A673 (cell line): ENCODE measurements around the gene LRRC4C. TPM values are rescaled to one million over a fixed set of nuclear protein-coding genes. Genes with fewer than 3 reads are reported as not detected.

Source experiments
- BruUV-seq: library from RNA; stranded (reverse); fragments of 400-500 nt; replicated peaks from 2 replicates; lab custom pipeline; 2021; lab: Mats Ljungman, UMichigan
- CTCF ChIA-PET: fragments of 300-600 bp; sonication (Branson Sonifier 250); formaldehyde crosslinking; loops from one replicate; lab custom pipeline; 2022; ENCODE audit warnings: antibody characterized with exemption; lab: Charles Lee
- POLR2A ChIA-PET: fragments of 300-600 bp; sonication (Branson Sonifier 250); formaldehyde crosslinking; loops from one replicate; lab custom pipeline; 2022; ENCODE audit warnings: antibody characterized with exemption; ENCODE audit not compliant: low non-redundant PET; lab: Charles Lee
- DNase-seq: peaks from one replicate; pipeline ENCODE4 v3.0.0-alpha.2; 2015; ENCODE audit warnings: low spot score
- H3K27ac ChIP-seq: fragments of 200-600 bp; sonication (generic); 2 replicates; pipeline ENCODE4 v1.5.1; 2016; ENCODE audit warnings: mixed run types, low read depth, mild to moderate bottlenecking, mixed read lengths, antibody characterized with exemption, low read length; ENCODE audit not compliant: poor library complexity, severe bottlenecking
- H3K27me3 ChIP-seq: fragments of 200-600 bp; sonication (generic); replicated peaks from 2 replicates; pipeline ENCODE4 v1.6.1; 2017; ENCODE audit warnings: mixed run types, low read depth, mild to moderate bottlenecking, mixed read lengths, antibody characterized with exemption, low read length; ENCODE audit not compliant: insufficient read depth, poor library complexity
- H3K36me3 ChIP-seq: fragments of 200-600 bp; sonication (generic); 2 replicates; pipeline ENCODE4 v1.6.1; 2016; ENCODE audit warnings: mixed run types, mild to moderate bottlenecking, mixed read lengths, antibody characterized with exemption, low read length; ENCODE audit not compliant: insufficient read depth, poor library complexity, severe bottlenecking
- H3K4me1 ChIP-seq: fragments of 200-600 bp; sonication (generic); 2 replicates; pipeline ENCODE4 v1.6.1; 2017; ENCODE audit warnings: mixed run types, mild to moderate bottlenecking, mixed read lengths, antibody characterized with exemption, low read length; ENCODE audit not compliant: insufficient read depth, poor library complexity, severe bottlenecking
- H3K4me3 ChIP-seq: fragments of 200-600 bp; sonication (generic); 2 replicates; pipeline ENCODE4 v1.5.1; 2016; ENCODE audit warnings: low read depth, mixed run types, mild to moderate bottlenecking, mixed read lengths, low read length; ENCODE audit not compliant: poor library complexity, severe bottlenecking
- H3K9me3 ChIP-seq: fragments of 200-600 bp; sonication (generic); 2 replicates; pipeline ENCODE4 v1.6.1; 2016; ENCODE audit warnings: mixed run types, low read depth, mild to moderate bottlenecking, mixed read lengths, antibody characterized with exemption, low read length; ENCODE audit not compliant: poor library complexity, severe bottlenecking
- CTCF ChIP-seq: fragments of 300-800, 200-600 bp; sonication (generic); conservative IDR thresholded peaks from 2 replicates; pipeline ENCODE4 v1.5.1; 2017; ENCODE audit warnings: low read depth, mild to moderate bottlenecking, antibody characterized with exemption, low read length, moderate library complexity, mixed read lengths
- EZH2 ChIP-seq: fragments of 200-600 bp; sonication (generic); IDR thresholded peaks from 2 replicates; pipeline ENCODE4 v1.6.1; 2017; ENCODE audit warnings: borderline replicate concordance, low read depth, mild to moderate bottlenecking, mixed read lengths, antibody characterized with exemption, low read length; ENCODE audit not compliant: poor library complexity, severe bottlenecking
- intact Hi-C: fragments of 100-400 bp; cut with micrococcal nuclease; formaldehyde crosslinking; loops from one replicate; pipeline ENCODE4 v1.10.0; 2022; ENCODE audit not compliant: unreplicated experiment
- total RNA-seq: library from RNA; stranded (reverse); gene quantifications from 2 replicates; pipeline ENCODE4 v1.2.3, GENCODE V29; 2021

LRRC4C gene
- total RNA-seq, 1 experiment from 2014 or later: 38.3 TPM

GRCh38 chr11:40080434-40080833, 1379.0 kb downstream of the LRRC4C start:
- Histone ChIP-seq H3K36me3 (no peaks in the 10 kb centered on the region), H3K27ac (no peak overlapping the region), H3K27me3 (no peaks in the 10 kb centered on the region), H3K9me3 (peaks cover 5% of the 10 kb centered on the region), H3K4me3 (no peak overlapping the region), H3K4me1 (no peaks in the 10 kb centered on the region)
- DNase-seq: no peak
- ChIA-PET CTCF (no interaction called here), POLR2A (no interaction called here)
- intact Hi-C loops: no loop called here
- BruUV-seq: no TSS peak
- TF ChIP-seq CTCF (no peak), EZH2 (no peak)
